B cell (primary cell): ENCODE results near the gene DDX23.

ENCODE experiments used
- CTCF ChIP-seq: fragments of 200-600 bp; IDR thresholded peaks from one replicate; pipeline ENCODE4 v1.8.0; 2022; ENCODE audit warnings: antibody characterized with exemption, mild to moderate bottlenecking
- EZH2 ChIP-seq: IDR thresholded peaks from 2 replicates; pipeline ENCODE4 v1.6.1; 2012; ENCODE audit warnings: borderline replicate concordance, low read depth, mild to moderate bottlenecking, moderate library complexity, low read length; ENCODE audit not compliant: insufficient read depth, poor library complexity, severe bottlenecking

GRCh38 chr12:48899651-48900050 lies 47.7 kb upstream of the DDX23 start:
- TF ChIP-seq CTCF (no peak), EZH2 (no peak)
